Adrenal gland (tissue), 12 donors: ENCODE data around the gene TMEM115. TPM values are rescaled to one million over a fixed set of nuclear protein-coding genes. Genes with fewer than 3 reads are reported as not detected.

ENCODE experiments used
- DNase-seq, 7 donors: peaks; one replicate each; pipeline ENCODE4 v3.0.0-alpha.2; 2019 to 2020
- H3K27ac ChIP-seq, 5 donors: fragments of 200-600 bp; sonication (generic) in 4 of 5; 1 replicate in 3 of 5; 2 replicates in 2 of 5; pipeline versions ENCODE4 v1.5.1 to v1.8.0; 2016 to 2020; ENCODE audit warnings: mild to moderate bottlenecking in 1 of 5
- H3K27me3 ChIP-seq: fragments of 200-600 bp; 2 replicates; pipeline ENCODE4 v1.8.0; 2021
- H3K36me3 ChIP-seq, 2 donors: fragments of 200-600 bp; replicated peaks in 1 of 2; 1 replicate in 1 of 2; 2 replicates in 1 of 2; pipeline versions ENCODE4 v1.5.1 to v1.8.0; 2018 to 2022
- H3K4me1 ChIP-seq, 2 donors: fragments of 200-600 bp; replicated peaks in 1 of 2; 1 replicate in 1 of 2; 2 replicates in 1 of 2; pipeline versions ENCODE4 v1.5.1 to v1.8.0; 2018 to 2021
- H3K4me3 ChIP-seq, 4 donors: fragments of 200-600 bp; sonication (generic) in 3 of 4; one replicate each; pipeline ENCODE4 v1.5.1; 2016 to 2018
- H3K9me3 ChIP-seq, 3 donors: fragments of 200-600 bp; sonication (generic) in 1 of 3; replicated peaks in 1 of 3; 1 replicate in 2 of 3; 2 replicates in 1 of 3; pipeline versions ENCODE4 v1.5.1 to v1.8.0; 2016 to 2021
- CTCF ChIP-seq, 6 experiments: fragments of 450-650 bp in 4 of 6; fragments of 200-600 bp in 2 of 6; sonication (generic) in 1 of 6; IDR thresholded peaks; 1 replicate in 5 of 6; 2 replicates in 1 of 6; pipeline versions ENCODE4 v1.5.1 to v1.8.0; 2016 to 2021; ENCODE audit warnings: antibody characterized with exemption in 6 of 6, mild to moderate bottlenecking in 2 of 6, moderate library complexity in 1 of 6
- POLR2A ChIP-seq, 2 donors: fragments of 450-650 bp; IDR thresholded peaks; one replicate each; pipeline ENCODE4 v1.6.1; 2017; ENCODE audit warnings: antibody characterized with exemption in 2 of 2, mild to moderate bottlenecking in 2 of 2, moderate library complexity in 1 of 2
- WGBS, 4 donors: extraction: QIAGEN DNeasy Blood & Tissue Kit in 2 of 4; methylation state at CpG; one replicate each; pipeline versions ENCODE4 v1.1.5 to v1.1.7; 2013 to 2017; 5-methylcytosine and 5-hydroxymethylcytosine counted together
- intact Hi-C, 2 donors: fragments of 100-400 bp; cut with DNase I; formaldehyde crosslinking; loops; one replicate each; pipeline versions ENCODE4 v1.14.1 to v1.15.0; 2022 to 2023
- polyA plus RNA-seq, 3 donors: library from polyadenylated mRNA; stranded (reverse); fragments of 200-250 nt in 2 of 3; fragments of 350-450 nt in 1 of 3; fragmentation: Illumina TruSeq in 1 of 3; extraction: RNeasy Lipid Tissue Mini Kit (QIAGEN cat#74804) in 1 of 3; gene quantifications; one replicate each; pipeline ENCODE4 v1.2.3, GENCODE V29; 2013 to 2014
- total RNA-seq, 9 donors: library from RNA; depleted of rRNA in 4 of 9; stranded (reverse); fragments of >200 nt in 4 of 9; fragments of 120-200 nt in 1 of 9; fragmentation: NEBNext Ultra II Directional in 1 of 9; extraction: Animal tissue kit (Norgen Biotek cat#: 25700) in 1 of 9; gene quantifications; one replicate each; pipeline versions ENCODE4 v1.1.0 to v1.2.4, GENCODE V29; 2013 to 2023
- donor health status: healthy with polysubstance abuse.
- donor health status: Bipolar disorder and iron deficiency.
- donor health status: DM: yes; HTN: yes; CAD: no.
- donor health status: DM: no; HTN: no; CAD: no.
- donor health status: DM: no; HTN: no; CAD: no.
- donor health status: DM: yes; HTN: yes; CAD: no.

TMEM115 gene
- total and polyA plus RNA-seq, 12 donors, result 23.6 to 88.5 (median 59.7) TPM

- Histone ChIP-seq H3K9me3 (no peaks in the 10 kb centered on the region), H3K4me1 (peaks cover 6% of the 10 kb centered on the region in 2 donors), H3K36me3 (no peaks in the 10 kb centered on the region), H3K4me3 (no peak overlapping the region), H3K27ac (no peak overlapping the region), H3K27me3 (no peaks in the 10 kb centered on the region)
- WGBS, 4 donors, result 84 to 86% (median 85%) methylated on average over 2 to 5 of the region's 5 CpGs; no CpG with 5 or more reads in 1 of the 4 donors
- intact Hi-C loops, result no loop called here
- no peak for DNase-seq
- no peak for TF ChIP-seq POLR2A (IDR thresholded peaks at IDR 0.05)
- TF ChIP-seq CTCF (IDR thresholded peaks at IDR 0.05), result no peak
These were observed 6.5 kb upstream of the TMEM115 start for GRCh38 chr3:50365842-50366220.

GRCh38 chr3:50365080-50365841 is 5.9 kb upstream of the TMEM115 start:
- DNase-seq, result peak; percentile 77 to 86 (median 85)
- 9 to 28% (median 18%) methylated on average over 8 to 53 of the region's 53 CpGs for WGBS, 4 donors
- intact Hi-C loops, result no loop called here

GRCh38 chr3:50364573-50365079 is 5.3 kb upstream of the TMEM115 start:
- peaks cover 6 to 9% of the 10 kb centered on the region in 2 donors for H3K4me1 ChIP-seq
- H3K9me3 ChIP-seq, result no peaks in the 10 kb centered on the region
- peak overlapping the region in 1 of 5 donors; percentile 32 for H3K27ac ChIP-seq
- no peaks in the 10 kb centered on the region for H3K36me3 ChIP-seq
- H3K27me3 ChIP-seq, result no peaks in the 10 kb centered on the region
- DNase-seq, result peak in 1 of 7 donors; percentile 48
- peak overlapping the region in 2 of 4 donors; percentile 36 to 60 for H3K4me3 ChIP-seq
- 6 to 64% (median 19%) methylated on average over 10 to 48 of the region's 48 CpGs for WGBS, 4 donors
- intact Hi-C loops, result no loop called here
- TF ChIP-seq CTCF (IDR thresholded peaks at IDR 0.05) (no peak), POLR2A (IDR thresholded peaks at IDR 0.05) (no peak)

More at GRCh38 chr3:50365080-50365841, 5.9 kb upstream of the TMEM115 start:
- Histone ChIP-seq H3K9me3 (no peaks in the 10 kb centered on the region), H3K27me3 (no peaks in the 10 kb centered on the region), H3K36me3 (no peaks in the 10 kb centered on the region), H3K27ac (peak overlapping the region in 1 of 5 donors; percentile 32), H3K4me3 (peak overlapping the region in 2 of 4 donors; percentile 36 to 60), H3K4me1 (peaks cover 6% of the 10 kb centered on the region in 2 donors)
- TF ChIP-seq CTCF (IDR thresholded peaks at IDR 0.05) (no peak), POLR2A (IDR thresholded peaks at IDR 0.05) (peak in 1 of 2 donors; percentile 24)

GRCh38 chr3:50359760-50360110 is 414 bp upstream of the TMEM115 start:
- Histone ChIP-seq H3K4me3 (peak overlapping the region in 1 of 4 donors; percentile 75), H3K27ac (no peak overlapping the region), H3K4me1 (peaks cover 37 to 45% of the 10 kb centered on the region in 2 donors), H3K27me3 (no peaks in the 10 kb centered on the region), H3K9me3 (no peaks in the 10 kb centered on the region), H3K36me3 (peaks cover 0 to 9% of the 10 kb centered on the region in 2 donors)
- TF ChIP-seq POLR2A (IDR thresholded peaks at IDR 0.05) (no peak), CTCF (IDR thresholded peaks at IDR 0.05) (no peak)
- intact Hi-C loops, result no loop called here
- DNase-seq, result no peak
- 13 to 29% (median 17%) methylated on average over 5 to 8 of the region's 8 CpGs for WGBS, 4 donors
